ENCODE measurements around the gene NTHL1. TPM values are rescaled to one million over a fixed set of nuclear protein-coding genes. Genes with fewer than 3 reads are reported as not detected.

Gene NTHL1
- total RNA-seq, 2 donors from 2014 or later = 10.3 to 17.7 TPM

DNA sequence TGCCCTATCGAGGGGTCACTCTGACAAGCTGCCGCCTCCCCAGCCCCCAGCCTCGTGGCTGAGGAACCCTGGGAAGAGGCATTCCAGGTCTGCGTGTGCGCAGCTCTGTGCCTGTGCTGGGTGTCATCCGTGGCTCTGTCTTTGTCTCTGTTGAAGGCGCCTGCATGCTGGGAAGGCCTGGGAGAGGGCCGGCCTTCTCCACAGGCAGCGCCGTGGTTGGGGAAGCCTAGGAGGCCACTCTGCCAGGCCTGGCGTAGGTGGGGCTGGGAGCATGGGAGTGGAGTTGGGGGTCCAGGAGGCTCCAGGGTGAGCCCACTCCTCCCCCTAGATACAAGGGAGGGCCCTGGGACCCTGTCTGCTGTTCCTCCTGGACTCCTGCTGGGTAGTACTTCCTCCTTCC, 17.6 kb downstream of the NTHL1 start:
- no peak for DNase-seq (ENCODE audit: low spot score)
- H3K9me3 ChIP-seq = no peaks in the 10 kb centered on the region
- H3K4me3 ChIP-seq = peak overlapping the region; percentile 30 to 74
- H3K4me1 ChIP-seq = peaks cover 0 to 68% of the 10 kb centered on the region in 2 donors
- peaks cover 11% of the 10 kb centered on the region for H3K36me3 ChIP-seq
- TF ChIP-seq, protein P1, sequence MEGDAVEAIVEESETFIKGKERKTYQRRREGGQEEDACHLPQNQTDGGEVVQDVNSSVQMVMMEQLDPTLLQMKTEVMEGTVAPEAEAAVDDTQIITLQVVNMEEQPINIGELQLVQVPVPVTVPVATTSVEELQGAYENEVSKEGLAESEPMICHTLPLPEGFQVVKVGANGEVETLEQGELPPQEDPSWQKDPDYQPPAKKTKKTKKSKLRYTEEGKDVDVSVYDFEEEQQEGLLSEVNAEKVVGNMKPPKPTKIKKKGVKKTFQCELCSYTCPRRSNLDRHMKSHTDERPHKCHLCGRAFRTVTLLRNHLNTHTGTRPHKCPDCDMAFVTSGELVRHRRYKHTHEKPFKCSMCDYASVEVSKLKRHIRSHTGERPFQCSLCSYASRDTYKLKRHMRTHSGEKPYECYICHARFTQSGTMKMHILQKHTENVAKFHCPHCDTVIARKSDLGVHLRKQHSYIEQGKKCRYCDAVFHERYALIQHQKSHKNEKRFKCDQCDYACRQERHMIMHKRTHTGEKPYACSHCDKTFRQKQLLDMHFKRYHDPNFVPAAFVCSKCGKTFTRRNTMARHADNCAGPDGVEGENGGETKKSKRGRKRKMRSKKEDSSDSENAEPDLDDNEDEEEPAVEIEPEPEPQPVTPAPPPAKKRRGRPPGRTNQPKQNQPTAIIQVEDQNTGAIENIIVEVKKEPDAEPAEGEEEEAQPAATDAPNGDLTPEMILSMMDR (IDR thresholded peaks at IDR 0.05) = no peak
- H3K27me3 ChIP-seq = no peaks in the 10 kb centered on the region
- H3K27ac ChIP-seq = peak overlapping the region; percentile 84 to 85

DNA sequence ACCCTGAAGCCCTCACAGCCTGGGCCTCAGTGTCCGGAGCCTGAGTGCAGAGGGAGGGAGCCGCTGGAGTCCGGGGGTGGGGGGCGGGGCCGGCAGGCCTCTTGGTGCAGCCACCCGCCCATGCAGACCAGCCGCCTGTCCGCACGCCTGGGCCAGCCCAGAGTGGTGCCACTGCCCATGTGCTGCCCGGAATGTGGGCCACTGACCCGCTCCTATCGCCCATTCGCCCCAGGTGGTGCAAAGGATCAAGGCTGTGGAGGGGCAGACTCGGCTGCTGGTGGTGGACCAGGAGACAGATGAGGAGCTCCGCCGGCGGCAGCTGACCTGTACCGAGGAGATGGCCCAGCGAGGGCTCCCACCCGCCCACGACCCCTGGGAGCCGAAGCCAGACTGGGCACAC, 18.3 kb downstream of the NTHL1 start:
- no peaks in the 10 kb centered on the region for H3K9me3 ChIP-seq
- H3K4me3 ChIP-seq = peak overlapping the region; percentile 56 to 74
- peaks cover 11% of the 10 kb centered on the region for H3K36me3 ChIP-seq
- peak overlapping the region; percentile 84 to 85 for H3K27ac ChIP-seq
- TF ChIP-seq, protein P1 (IDR thresholded peaks at IDR 0.05) = no peak
- no peak for DNase-seq (ENCODE audit: low spot score)
- H3K27me3 ChIP-seq = no peaks in the 10 kb centered on the region
- H3K4me1 ChIP-seq = peaks cover 0 to 68% of the 10 kb centered on the region in 2 donors

DNA sequence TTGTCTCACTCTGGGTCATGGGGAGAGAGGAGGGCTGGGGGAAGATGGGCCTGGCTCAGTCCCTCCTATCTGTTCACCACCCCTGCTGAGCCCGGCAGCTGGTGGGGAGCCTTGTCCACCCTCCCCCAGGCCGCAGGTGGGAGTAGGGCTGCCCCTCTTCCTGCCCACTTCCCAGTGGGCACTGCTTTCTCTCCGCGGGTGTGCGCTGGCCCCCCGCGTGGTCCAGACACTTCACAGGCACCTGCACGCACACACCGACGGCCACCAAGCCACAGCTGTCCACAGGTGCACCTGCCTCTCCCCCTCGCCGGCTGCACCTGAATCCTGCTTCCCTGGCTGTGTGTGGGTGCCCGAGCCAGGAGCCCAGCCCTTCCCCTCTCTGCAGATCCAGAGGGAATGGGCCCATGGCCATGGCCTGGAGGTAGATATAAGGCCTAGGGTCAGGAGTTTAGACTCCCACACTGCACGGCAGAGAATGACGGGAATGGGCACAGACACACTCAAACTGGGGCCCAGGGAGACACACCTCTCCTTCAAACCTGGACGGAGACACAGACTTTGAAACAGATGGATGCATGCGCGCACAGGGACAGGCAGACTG, 18.9 kb downstream of the NTHL1 start:
- TF ChIP-seq, protein P1 (IDR thresholded peaks at IDR 0.05) = no peak
- Histone ChIP-seq H3K27me3 (no peaks in the 10 kb centered on the region), H3K9me3 (no peaks in the 10 kb centered on the region), H3K4me3 (peak overlapping the region; percentile 56 to 74), H3K4me1 (peaks cover 0 to 70% of the 10 kb centered on the region in 2 donors), H3K36me3 (peaks cover 11% of the 10 kb centered on the region), H3K27ac (peak overlapping the region; percentile 48 to 79)
- no peak for DNase-seq (ENCODE audit: low spot score)

DNA sequence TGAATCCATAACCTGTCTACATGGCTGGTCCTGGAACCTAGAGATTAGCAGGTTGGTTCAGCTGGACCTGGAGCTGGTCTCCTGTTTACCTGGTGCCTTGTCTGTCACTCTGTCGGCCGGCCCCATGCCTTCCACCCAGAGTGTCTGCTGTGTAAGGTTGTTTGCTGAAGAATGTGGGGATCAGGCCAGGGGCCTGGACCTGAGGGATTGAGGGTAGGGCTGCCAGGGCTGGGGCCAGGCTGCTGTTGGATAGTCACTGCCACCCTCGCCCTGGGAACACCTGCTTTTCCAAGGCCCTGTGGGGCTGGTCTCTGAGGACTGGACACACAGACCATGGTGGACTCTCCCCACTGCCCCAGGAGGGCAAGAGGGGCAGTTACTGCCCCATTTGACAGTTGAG, 19.5 kb downstream of the NTHL1 start:
- peak overlapping the region; percentile 56 to 74 for H3K4me3 ChIP-seq
- no peak for DNase-seq (ENCODE audit: low spot score)
- TF ChIP-seq, protein P1 (IDR thresholded peaks at IDR 0.05) = no peak
- H3K4me1 ChIP-seq = peaks cover 0 to 68% of the 10 kb centered on the region in 2 donors
- H3K36me3 ChIP-seq = peaks cover 11% of the 10 kb centered on the region
- H3K27ac ChIP-seq = peak overlapping the region; percentile 48 to 79
- no peaks in the 10 kb centered on the region for H3K27me3 ChIP-seq
- H3K9me3 ChIP-seq = no peaks in the 10 kb centered on the region

DNA sequence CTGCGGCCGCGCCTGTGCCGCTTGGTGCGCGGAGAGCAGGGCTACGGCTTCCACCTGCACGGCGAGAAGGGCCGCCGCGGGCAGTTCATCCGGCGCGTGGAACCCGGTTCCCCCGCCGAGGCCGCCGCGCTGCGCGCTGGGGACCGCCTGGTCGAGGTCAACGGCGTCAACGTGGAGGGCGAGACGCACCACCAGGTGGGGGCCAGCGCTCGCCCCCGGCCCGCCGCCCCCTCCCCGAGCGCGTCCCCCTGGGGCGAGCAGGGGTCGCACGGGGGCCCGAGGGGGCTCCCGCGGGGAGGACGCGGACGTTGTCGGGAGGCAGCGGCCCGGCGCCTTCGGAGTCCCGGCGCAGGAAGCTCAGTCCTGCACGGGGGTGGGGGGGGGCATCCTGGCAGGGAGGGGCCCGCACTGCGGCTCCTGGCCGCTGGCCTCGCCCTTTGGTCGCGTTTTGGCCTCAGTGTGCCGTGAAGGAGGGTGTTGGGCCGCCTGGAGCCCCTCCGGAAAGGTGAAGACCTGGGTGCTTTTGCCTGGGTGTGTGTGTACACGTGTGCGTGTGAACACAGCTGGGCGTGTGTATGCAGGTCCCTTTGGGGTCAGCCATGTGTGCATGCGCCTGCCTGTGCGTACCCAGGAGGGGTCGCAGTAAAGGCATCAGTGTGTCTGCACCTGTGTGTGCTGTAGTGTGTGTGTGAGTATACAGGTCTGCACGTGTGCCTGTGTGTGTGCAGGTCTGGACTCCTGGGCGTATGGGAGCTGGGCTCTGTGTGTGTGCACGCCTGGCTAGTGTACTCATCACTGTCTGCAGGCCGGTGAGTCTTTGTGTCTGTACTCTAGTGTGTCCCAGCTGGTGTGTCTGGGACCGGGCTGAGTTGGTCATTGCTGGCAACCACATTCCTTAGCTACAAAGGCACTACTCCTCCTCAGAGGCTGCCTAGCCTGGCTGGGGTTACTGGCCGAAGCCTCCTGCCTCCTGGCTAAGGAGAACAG, 20.3 kb downstream of the NTHL1 start:
- DNase-seq (ENCODE audit: low spot score) = no peak
- H3K27me3 ChIP-seq = no peaks in the 10 kb centered on the region
- H3K36me3 ChIP-seq = peaks cover 11% of the 10 kb centered on the region
- H3K9me3 ChIP-seq = no peaks in the 10 kb centered on the region
- H3K4me3 ChIP-seq = peak overlapping the region; percentile 56 to 74
- H3K27ac ChIP-seq = peak overlapping the region; percentile 70 to 79
- H3K4me1 ChIP-seq = peaks cover 0 to 68% of the 10 kb centered on the region in 2 donors
- TF ChIP-seq, protein P1 (IDR thresholded peaks at IDR 0.05) = no peak

Measured in right atrium auricular region (tissue), 2 donors.